Psoas muscle (tissue), 8 donors: ENCODE measurements around the gene SLC22A12. TPM values are rescaled to one million over a fixed set of nuclear protein-coding genes. Genes with fewer than 3 reads are reported as not detected.

Source experiments
- ATAC-seq, 4 donors: fragments of 200-7000 bp; cut with Tn5 transposase; one replicate each; pipeline ENCODE4 v1.9.1; 2020; ENCODE audit warnings: moderate library complexity in 3 of 4, mild to moderate bottlenecking in 2 of 4
- DNase-seq, 2 donors: peaks; one replicate each; pipeline ENCODE4 v3.0.0-alpha.2; 2020
- H3K27ac ChIP-seq: fragments of 200-600 bp; one replicate; pipeline ENCODE4 v1.8.0; 2022
- H3K27me3 ChIP-seq, 3 donors: fragments of 200-600 bp in 1 of 3; one replicate each; pipeline versions ENCODE4 v1.6.1 to v1.8.0; 2013 to 2022; ENCODE audit warnings: low read length in 2 of 3, mild to moderate bottlenecking in 2 of 3, moderate library complexity in 1 of 3; ENCODE audit not compliant: insufficient read depth in 3 of 3
- H3K36me3 ChIP-seq, 2 donors: fragments of 200-600 bp in 1 of 2; one replicate each; pipeline versions ENCODE4 v1.6.1 to v1.8.0; 2013 to 2022; ENCODE audit warnings: low read depth in 1 of 2, mild to moderate bottlenecking in 1 of 2, moderate library complexity in 1 of 2; ENCODE audit not compliant: insufficient read depth in 1 of 2
- H3K4me1 ChIP-seq: fragments of 200-600 bp; one replicate; pipeline ENCODE4 v1.8.0; 2022
- H3K4me3 ChIP-seq: fragments of 200-600 bp; one replicate; pipeline ENCODE4 v1.8.0; 2022; ENCODE audit warnings: mild to moderate bottlenecking
- H3K9me3 ChIP-seq: fragments of 200-600 bp; one replicate; pipeline ENCODE4 v1.8.0; 2022
- CTCF ChIP-seq: fragments of 200-600 bp; IDR thresholded peaks from one replicate; pipeline ENCODE4 v1.8.0; 2022; ENCODE audit warnings: antibody characterized with exemption
- WGBS, 3 donors: extraction: QIAGEN DNeasy Blood & Tissue Kit; methylation state at CpG; one replicate each; pipeline versions ENCODE4 v1.1.6 to v1.1.7; 2013; 5-methylcytosine and 5-hydroxymethylcytosine counted together
- intact Hi-C, 2 donors: fragments of 100-400 bp; cut with DNase I; formaldehyde crosslinking; loops; one replicate each; pipeline versions ENCODE4 v1.11.0 to v1.14.2; 2022
- polyA plus RNA-seq, 3 donors: library from polyadenylated mRNA; stranded (reverse); fragments of 200-250 nt; gene quantifications; one replicate each; pipeline ENCODE4 v1.2.3, GENCODE V29; 2013
- total RNA-seq, 4 donors: library from RNA; stranded (reverse); fragmentation: NEBNext Ultra II Directional in 2 of 4; extraction: Animal tissue kit (Norgen Biotek cat#: 25700) in 2 of 4; gene quantifications; one replicate each; pipeline versions ENCODE4 v1.2.1 to v1.2.4, GENCODE V29; 2021 to 2023
- donor health status: healthy with polysubstance abuse.
- donor health status: DM: no; HTN: no; CAD: no; lungs with moderate emphysema.
- donor health status: Bipolar disorder and iron deficiency.
- donor health status: healthy.
- donor health status: DM: yes; HTN: yes; CAD: no.
- donor health status: DM: no; HTN: no; CAD: no.
- donor health status: DM: no; HTN: no; CAD: no.
- donor health status: DM: yes; HTN: yes; CAD: no.

Gene SLC22A12
- total and polyA plus RNA-seq, 7 donors, result not detected

- Histone ChIP-seq H3K27ac (no peak overlapping the region), H3K9me3 (no peaks in the 10 kb centered on the region), H3K4me3 (no peak overlapping the region), H3K27me3 (no peaks in the 10 kb centered on the region), H3K36me3 (no peaks in the 10 kb centered on the region), H3K4me1 (no peaks in the 10 kb centered on the region)
- ATAC-seq, result no peak
- intact Hi-C loops, result no loop called here
- TF ChIP-seq CTCF, result no peak
- no peak for DNase-seq
- WGBS, 3 donors, result 84 to 90% (median 85%) methylated on average over 4 of the region's 4 CpGs
Measured at GRCh38 chr11:64624883-64625481, 34.0 kb downstream of the SLC22A12 start.

- no peak for ATAC-seq
- intact Hi-C loops, result no loop called here
- no peak for DNase-seq
- Histone ChIP-seq H3K27me3 (peaks cover 0 to 3% (median 0%) of the 10 kb centered on the region in 3 donors), H3K4me3 (no peak overlapping the region), H3K9me3 (no peaks in the 10 kb centered on the region), H3K4me1 (no peaks in the 10 kb centered on the region), H3K27ac (no peak overlapping the region), H3K36me3 (no peaks in the 10 kb centered on the region)
- TF ChIP-seq CTCF, result no peak
- 77 to 84% (median 84%) methylated on average over 8 to 9 of the region's 9 CpGs for WGBS, 3 donors
Measured at GRCh38 chr11:64626637-64627036, 35.6 kb downstream of the SLC22A12 start.

GRCh38 chr11:64627371-64627770, 36.4 kb downstream of the SLC22A12 start:
- 87 to 91% (median 88%) methylated on average over 4 of the region's 4 CpGs for WGBS, 3 donors
- no peaks in the 10 kb centered on the region for H3K4me1 ChIP-seq
- H3K27ac ChIP-seq, result no peak overlapping the region
- ATAC-seq (no peak), DNase-seq (no peak)
- intact Hi-C loops, result no loop called here
- TF ChIP-seq CTCF, result no peak
- peaks cover 0 to 3% (median 0%) of the 10 kb centered on the region in 3 donors for H3K27me3 ChIP-seq
- H3K9me3 ChIP-seq, result no peaks in the 10 kb centered on the region
- no peak overlapping the region for H3K4me3 ChIP-seq
- H3K36me3 ChIP-seq, result no peaks in the 10 kb centered on the region

DNA sequence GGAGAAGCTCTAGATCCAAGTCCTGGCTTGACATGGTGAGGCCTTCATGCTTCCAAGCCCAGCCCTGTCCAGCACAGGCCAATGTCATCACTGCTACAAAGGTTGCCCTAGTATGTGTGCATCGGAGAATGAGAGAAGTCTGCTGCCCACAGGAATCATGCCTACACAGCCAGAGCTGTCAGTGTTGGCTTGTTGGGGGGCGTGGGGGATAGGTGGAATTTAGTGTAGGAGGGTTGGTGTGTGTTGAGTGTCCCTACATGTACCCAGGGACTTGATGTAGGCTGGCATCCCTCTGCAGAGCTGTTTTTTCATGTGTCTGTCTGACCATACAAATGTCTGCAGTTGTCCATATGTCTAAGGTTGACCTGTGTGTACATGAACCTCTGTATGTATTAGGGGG, 37.6 kb downstream of the SLC22A12 start:
- WGBS, 3 donors, result 91 to 98% (median 93%) methylated on average over 2 of the region's 2 CpGs
- no peaks in the 10 kb centered on the region for H3K9me3 ChIP-seq
- H3K36me3 ChIP-seq, result no peaks in the 10 kb centered on the region
- intact Hi-C loops, result no loop called here
- H3K27me3 ChIP-seq, result peaks cover 0 to 3% (median 0%) of the 10 kb centered on the region in 3 donors
- no peak for ATAC-seq
- no peak overlapping the region for H3K4me3 ChIP-seq
- H3K4me1 ChIP-seq, result no peaks in the 10 kb centered on the region
- TF ChIP-seq CTCF, result no peak
- no peak for DNase-seq
- no peak overlapping the region for H3K27ac ChIP-seq

DNA sequence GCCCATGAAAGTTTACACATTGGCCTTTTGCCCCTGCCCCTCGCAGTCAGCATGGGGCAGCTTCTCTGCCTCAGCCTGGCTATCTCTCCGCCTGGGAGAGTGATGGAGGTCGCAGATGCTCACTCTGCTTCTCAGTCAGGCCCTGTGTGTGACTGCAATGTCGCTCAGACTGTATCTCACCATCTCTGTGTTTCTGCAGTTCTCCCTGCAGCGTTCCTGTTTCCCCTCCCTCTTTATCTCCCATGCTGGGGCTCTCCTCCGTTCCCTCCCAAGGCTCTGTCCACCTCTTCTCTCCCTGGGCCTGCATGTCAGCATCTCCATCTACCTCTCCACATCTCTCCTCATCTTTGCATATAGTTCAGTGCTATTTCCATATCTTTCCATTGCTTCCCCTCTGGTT, 38.1 kb downstream of the SLC22A12 start:
- TF ChIP-seq CTCF, result no peak
- Histone ChIP-seq H3K9me3 (no peaks in the 10 kb centered on the region), H3K4me1 (no peaks in the 10 kb centered on the region), H3K27ac (no peak overlapping the region), H3K36me3 (no peaks in the 10 kb centered on the region), H3K4me3 (no peak overlapping the region), H3K27me3 (peaks cover 0 to 3% (median 0%) of the 10 kb centered on the region in 3 donors)
- ATAC-seq (no peak), DNase-seq (no peak)
- intact Hi-C loops, result no loop called here
- WGBS, 3 donors, result 91 to 93% (median 93%) methylated on average over 6 of the region's 6 CpGs
